IMR-90 (cell line): ENCODE results near the gene FOXP1. TPM values are rescaled to one million over a fixed set of nuclear protein-coding genes. Genes with fewer than 3 reads are reported as not detected.

Source experiments
- ATAC-seq: fragments of 200-7000 bp; cut with Tn5 transposase; 2 replicates; pipeline ENCODE4 v1.9.1; 2020; ENCODE audit warnings: low read depth, mild to moderate bottlenecking, moderate library complexity
- BruUV-seq: library from RNA; stranded (reverse); fragments of 400-500 nt; replicated peaks from 2 replicates; lab custom pipeline; 2021; lab: Mats Ljungman, UMichigan
- CTCF ChIA-PET: fragments of 300-600 bp; formaldehyde crosslinking; extraction: SDS; loops from one replicate; lab custom pipeline; 2021; ENCODE audit warnings: antibody characterized with exemption; lab: Yijun Ruan, JAX
- POLR2A ChIA-PET: fragments of 300-600 bp; sonication (Branson Sonifier 250); formaldehyde crosslinking; loops from one replicate; lab custom pipeline; 2022; ENCODE audit warnings: antibody characterized with exemption; ENCODE audit not compliant: unreplicated experiment; lab: Charles Lee
- DNase-seq: peaks from one replicate; pipeline ENCODE4 v3.0.0; 2013
- H2AFZ ChIP-seq: replicated peaks from 2 replicates; pipeline ENCODE3; 2013; ENCODE audit warnings: low read length, mild to moderate bottlenecking; ENCODE audit not compliant: poor library complexity
- H2AK5ac ChIP-seq: 2 replicates; pipeline ENCODE4 v1.6.1; 2013; ENCODE audit warnings: low read depth, low read length, inconsistent platforms
- H2AK9ac ChIP-seq: replicated peaks from 2 replicates; pipeline ENCODE3; 2013; ENCODE audit warnings: mild to moderate bottlenecking, low read depth, low read length, moderate library complexity; ENCODE audit not compliant: poor library complexity
- H2BK120ac ChIP-seq: 2 replicates; pipeline ENCODE4 v1.6.1; 2013; ENCODE audit warnings: low read depth, low read length, inconsistent platforms
- H2BK15ac ChIP-seq: 3 replicates; pipeline ENCODE4 v1.6.1; 2013; ENCODE audit warnings: low read depth, low read length, inconsistent platforms
- H2BK20ac ChIP-seq: 2 replicates; pipeline ENCODE4 v1.6.1; 2013; ENCODE audit warnings: low read depth, mild to moderate bottlenecking, inconsistent platforms, low read length, moderate library complexity
- H2BK5ac ChIP-seq: 2 replicates; pipeline ENCODE4 v1.6.1; 2013; ENCODE audit warnings: mild to moderate bottlenecking, low read depth, low read length, inconsistent platforms; ENCODE audit not compliant: poor library complexity, severe bottlenecking
- H3K14ac ChIP-seq: replicated peaks from 2 replicates; pipeline ENCODE4 v1.6.1; 2013; ENCODE audit warnings: low read depth, low read length, inconsistent platforms
- H3K18ac ChIP-seq: 2 replicates; pipeline ENCODE4 v1.6.1; 2013; ENCODE audit warnings: low read depth, low read length, control low read depth
- H3K23ac ChIP-seq: 2 replicates; pipeline ENCODE4 v1.6.1; 2013; ENCODE audit warnings: low read depth, low read length, inconsistent platforms
- H3K27ac ChIP-seq: 2 replicates; pipeline ENCODE4 v1.5.1; 2013; ENCODE audit warnings: mild to moderate bottlenecking, control low read depth, low read length; ENCODE audit not compliant: insufficient read depth
- H3K27me3 ChIP-seq: 2 replicates; pipeline ENCODE4 v1.6.1; 2013; ENCODE audit warnings: low read length; ENCODE audit not compliant: control insufficient read depth, insufficient read depth
- H3K36me3 ChIP-seq: 2 replicates; pipeline ENCODE4 v1.6.1; 2013; ENCODE audit warnings: low read length, mixed read lengths; ENCODE audit not compliant: control insufficient read depth, insufficient read depth
- H3K4ac ChIP-seq: 2 replicates; pipeline ENCODE4 v1.6.1; 2013; ENCODE audit warnings: low read depth, low read length, inconsistent platforms
- H3K4me1 ChIP-seq: 2 replicates; pipeline ENCODE4 v1.6.1; 2013; ENCODE audit warnings: low read length, mixed read lengths; ENCODE audit not compliant: control insufficient read depth, insufficient read depth
- H3K4me2 ChIP-seq: 2 replicates; pipeline ENCODE4 v1.6.1; 2013; ENCODE audit warnings: low read depth, mild to moderate bottlenecking, control low read depth, low read length, moderate library complexity
- H3K4me3 ChIP-seq: 2 replicates; pipeline ENCODE4 v1.5.1; 2013; ENCODE audit warnings: low read depth, mild to moderate bottlenecking, control low read depth, low read length, moderate library complexity; ENCODE audit not compliant: insufficient read depth
- H3K56ac ChIP-seq: 2 replicates; pipeline ENCODE4 v1.6.1; 2013; ENCODE audit warnings: low read length, inconsistent platforms; ENCODE audit not compliant: insufficient read depth; ENCODE audit errors: extremely low read depth
- H3K79me1 ChIP-seq, 2 experiments: 2 replicates each; pipeline ENCODE4 v1.6.1; 2013; ENCODE audit warnings: low read length in 2 of 2, inconsistent platforms in 1 of 2, low read depth in 1 of 2
- H3K9ac ChIP-seq: 2 replicates; pipeline ENCODE4 v1.6.1; 2013; ENCODE audit warnings: low read depth, low read length, control low read depth
- H3K9me1 ChIP-seq: 2 replicates; pipeline ENCODE4 v1.6.1; 2013; ENCODE audit warnings: low read length, inconsistent platforms; ENCODE audit not compliant: insufficient read depth
- H3K9me3 ChIP-seq: 2 replicates; pipeline ENCODE4 v1.6.1; 2013; ENCODE audit warnings: low read length; ENCODE audit not compliant: control insufficient read depth, insufficient read depth
- H4K20me1 ChIP-seq: 2 replicates; pipeline ENCODE4 v1.6.1; 2013; ENCODE audit warnings: low read length, inconsistent platforms; ENCODE audit not compliant: insufficient read depth
- H4K5ac ChIP-seq: 2 replicates; pipeline ENCODE4 v1.6.1; 2013; ENCODE audit warnings: mild to moderate bottlenecking, low read depth, low read length, control low read depth
- H4K8ac ChIP-seq, 2 experiments: 2 replicates each; pipeline ENCODE4 v1.6.1; 2013; ENCODE audit warnings: low read depth in 2 of 2, low read length in 2 of 2, control low read depth in 1 of 2, inconsistent platforms in 1 of 2
- H4K91ac ChIP-seq: 2 replicates; pipeline ENCODE4 v1.6.1; 2013; ENCODE audit warnings: low read depth, low read length, inconsistent platforms; ENCODE audit not compliant: insufficient read depth
- BHLHE40 ChIP-seq: fragments of 150-350 bp; IDR thresholded peaks from 2 replicates; pipeline ENCODE4 v1.6.1; 2016; ENCODE audit warnings: mild to moderate bottlenecking, low read depth, low read length
- CTCF ChIP-seq: conservative IDR thresholded peaks from 2 replicates; pipeline ENCODE4 v1.5.1; 2012; ENCODE audit warnings: mild to moderate bottlenecking, low read depth, low read length, improper control_type of control experiment
- FOS ChIP-seq: fragments of 150-350 bp; IDR thresholded peaks from 2 replicates; pipeline ENCODE4 v1.6.1; 2016; ENCODE audit warnings: low read depth, low read length
- MAFK ChIP-seq: IDR thresholded peaks from 2 replicates; pipeline ENCODE4 v1.6.1; 2012; ENCODE audit warnings: low read depth, low read length, improper control_type of control experiment
- MAZ ChIP-seq: IDR thresholded peaks from 2 replicates; pipeline ENCODE4 v1.6.1; 2012; ENCODE audit warnings: low read depth, mild to moderate bottlenecking, low read length, improper control_type of control experiment, moderate library complexity, borderline replicate concordance
- POLR2A ChIP-seq: IDR thresholded peaks from 2 replicates; pipeline ENCODE4 v1.6.1; 2012; ENCODE audit warnings: mild to moderate bottlenecking, low read depth, low read length
- RFX5 ChIP-seq: IDR thresholded peaks from 2 replicates; pipeline ENCODE4 v1.8.0; 2012; ENCODE audit warnings: low read depth, mild to moderate bottlenecking, low read length, moderate library complexity
- SMC3 ChIP-seq: fragments of 150-350 bp; IDR thresholded peaks from 2 replicates; pipeline ENCODE4 v1.6.1; 2016; ENCODE audit warnings: low read depth, mild to moderate bottlenecking, antibody characterized with exemption, low read length, moderate library complexity
- WGBS, 2 experiments: methylation state at CpG; one replicate each; pipeline versions ENCODE4 v1.1.5 to v1.1.7; 2013; ENCODE audit warnings: missing lambda C conversion rate in 2 of 2; ENCODE audit not compliant: insufficient read length in 1 of 2; ENCODE audit errors: extremely low coverage in 2 of 2; 5-methylcytosine and 5-hydroxymethylcytosine counted together
- dilution Hi-C: fragments of 300-500 bp; cut with HindIII; formaldehyde crosslinking; loops from one replicate; pipeline ENCODE4 v1.14.3; 2018; ENCODE audit warnings: low sequenced_read_pairs; ENCODE audit not compliant: unreplicated experiment
- in situ Hi-C: fragments of 300-500 bp; cut with MboI; formaldehyde crosslinking; loops from 3 replicates; pipeline ENCODE4 v1.14.3; 2019; ENCODE audit warnings: low sequenced_read_pairs, inconsistent platforms, mixed read lengths
- intact Hi-C: fragments of 100-400 bp; cut with micrococcal nuclease; formaldehyde crosslinking; loops from 2 replicates; pipeline ENCODE4 v1.10.0; 2022
- polyA plus RNA-seq, 3 experiments: library from polyadenylated mRNA; depleted of rRNA; stranded (reverse); fragments of >200 nt; gene quantifications; 2 replicates each; pipeline ENCODE4 v1.2.3, GENCODE V29; 2012; ENCODE audit warnings: low replicate concordance in 1 of 3
- total RNA-seq: library from RNA; depleted of rRNA; stranded (reverse); fragments of >200 nt; gene quantifications from 2 replicates; pipeline ENCODE4 v1.2.3, GENCODE V29; 2012

Gene FOXP1
- total and polyA plus RNA-seq, 2 of the 4 experiments (the other 2 are of a cell fraction), result 37.0 to 132 TPM

- ChIA-PET POLR2A (no interaction called here), CTCF (interaction anchor here (0.6 kb wide), 1 partner anchor 699 kb away, joined by 3 read pairs; no protein-coding TSS in a partner anchor)
- H3K4me1 ChIP-seq, result peaks cover 35% of the 10 kb centered on the region
- H2BK5ac ChIP-seq, result peak overlapping the region; percentile 93
- no TSS peak for BruUV-seq
- H3K4ac ChIP-seq, result no peak overlapping the region
- H3K27ac ChIP-seq, result peak overlapping the region; percentile 38; the same call in 1 of the 2 replicates
- ATAC-seq (no peak), DNase-seq (no peak)
- H3K4me3 ChIP-seq, result no peak overlapping the region
- no peak for TF ChIP-seq SMC3
- no peak for TF ChIP-seq RFX5
- no peak for TF ChIP-seq MAZ
- no peak for TF ChIP-seq CTCF
- TF ChIP-seq POLR2A, result no peak
- TF ChIP-seq MAFK, result no peak
- no peak for TF ChIP-seq BHLHE40
- no peak for TF ChIP-seq FOS
- H4K91ac ChIP-seq, result no peak overlapping the region
- peak overlapping the region in 1 of 2 experiments; percentile 38; a peak in 2 of 4 replicates for H4K8ac ChIP-seq
- no peak overlapping the region for H3K9ac ChIP-seq
- no peak overlapping the region for H2AK5ac ChIP-seq
- H3K9me1 ChIP-seq, result peaks cover 26% of the 10 kb centered on the region
- H2BK120ac ChIP-seq, result no peak overlapping the region
- H2BK20ac ChIP-seq, result no peak overlapping the region
- H2AFZ ChIP-seq, result no peak overlapping the region
- intact Hi-C loops, result loop anchor here (5.0 to 10.0 kb wide), 4 partner anchors 123 to 600 kb away; partner anchors contain the start of gene FOXP1
- no peak overlapping the region; the same call in 1 of the 2 replicates for H3K18ac ChIP-seq
- in situ Hi-C loops, result no loop called here
- H3K4me2 ChIP-seq, result peak overlapping the region; percentile 37; the same call in 1 of the 2 replicates
- no peaks in the 10 kb centered on the region for H3K9me3 ChIP-seq
- peaks cover 5% of the 10 kb centered on the region; the same call in 1 of the 2 replicates for H4K20me1 ChIP-seq
- no peak overlapping the region for H3K56ac ChIP-seq
- dilution Hi-C loops, result no loop called here
- H3K36me3 ChIP-seq, result peaks cover 32% of the 10 kb centered on the region
- H4K5ac ChIP-seq, result no peak overlapping the region
- WGBS, 2 experiments, result no CpG with 5 or more reads among the region's 1 CpG
- H2BK15ac ChIP-seq, result no peak overlapping the region
- H3K79me1 ChIP-seq, result peaks cover 49 to 70% of the 10 kb centered on the region in 2 experiments
- no peak overlapping the region for H3K14ac ChIP-seq
- H3K23ac ChIP-seq, result no peak overlapping the region
- no peak overlapping the region for H2AK9ac ChIP-seq
- H3K27me3 ChIP-seq, result no peaks in the 10 kb centered on the region
These were observed 601.2 kb downstream of the FOXP1 start for GRCh38 chr3:70982284-70982683.
